Activated CD4-positive, alpha-beta T cell treated with anti-CD3 and anti-CD28 coated beads, Interleukin-2, amount 10 ng/mL, durations not matched to agents 7 days and 5 days (primary cell): ENCODE results near the gene RPL37. TPM values are rescaled to one million over a fixed set of nuclear protein-coding genes. Genes with fewer than 3 reads are reported as not detected.
"Not testable (repeated sequence)": the region's sequence is repeated elsewhere in the genome, so short reads cannot be mapped to it uniquely, and the experiment has no call there.

Source experiments
- CTCF ChIA-PET: fragments of 350-600 bp; sonication (Branson Sonifier 250); formaldehyde crosslinking; loops from one replicate; lab custom pipeline; 2021; ENCODE audit warnings: antibody characterized with exemption; lab: Charles Lee
- POLR2A ChIA-PET: fragments of 350-600 bp; sonication (Branson Sonifier 250); formaldehyde crosslinking; loops from one replicate; lab custom pipeline; 2021; ENCODE audit warnings: antibody characterized with exemption; lab: Charles Lee
- DNase-seq: peaks from one replicate; pipeline ENCODE4 v3.0.0-alpha.2; 2020
- H3K27ac Mint-ChIP-seq: one replicate; pipeline ENCODE4 v1.8.0; 2021; ENCODE audit warnings: mild to moderate bottlenecking, moderate library complexity, mixed read lengths
- H3K27me3 Mint-ChIP-seq: one replicate; pipeline ENCODE4 v1.8.0; 2021; ENCODE audit warnings: mixed read lengths
- H3K36me3 Mint-ChIP-seq: one replicate; pipeline ENCODE4 v1.8.0; 2021; ENCODE audit warnings: low read depth, mixed read lengths
- H3K4me1 Mint-ChIP-seq: one replicate; pipeline ENCODE4 v1.8.0; 2021; ENCODE audit warnings: mixed read lengths
- H3K4me3 Mint-ChIP-seq: one replicate; pipeline ENCODE4 v1.8.0; 2021; ENCODE audit warnings: mild to moderate bottlenecking, moderate library complexity, mixed read lengths
- H3K9me3 Mint-ChIP-seq: one replicate; pipeline ENCODE4 v1.8.0; 2021; ENCODE audit warnings: mixed read lengths
- total RNA-seq, 2 experiments: library from RNA; stranded (reverse); gene quantifications; one replicate each; pipeline ENCODE4 v1.2.3, GENCODE V29; 2021

The RPL37 gene
- total RNA-seq, 2 experiments from 2014 or later: 1,565 to 1,761 TPM

- H3K36me3 Mint-ChIP-seq: peaks cover 21% of the 10 kb centered on the region
- ChIA-PET POLR2A (no interaction called here), CTCF (interaction anchor here (0.7 to 1.6 kb wide), 4 partner anchors 16 to 33 kb away, joined by 3 to 5 read pairs (median 4); no protein-coding TSS in a partner anchor)
- H3K27me3 Mint-ChIP-seq: peaks cover 8% of the 10 kb centered on the region
- no peaks in the 10 kb centered on the region for H3K9me3 Mint-ChIP-seq
- DNase-seq: no peak
- H3K4me1 Mint-ChIP-seq: peaks cover 30% of the 10 kb centered on the region
- H3K27ac Mint-ChIP-seq: no peak overlapping the region
- peak overlapping the region; percentile 83 for H3K4me3 Mint-ChIP-seq
Measured at GRCh38 chr5:40799258-40799657, 35.8 kb downstream of the RPL37 start.

- no peak for DNase-seq
- peaks cover 24% of the 10 kb centered on the region for H3K36me3 Mint-ChIP-seq
- peak overlapping the region; percentile 83 for H3K4me3 Mint-ChIP-seq
- peaks cover 34% of the 10 kb centered on the region for H3K4me1 Mint-ChIP-seq
- H3K27me3 Mint-ChIP-seq: peaks cover 8% of the 10 kb centered on the region
- ChIA-PET POLR2A (no interaction called here), CTCF (interaction anchor here (0.7 to 1.6 kb wide), 5 partner anchors 17 to 35 kb away, joined by 3 to 5 read pairs (median 4); no protein-coding TSS in a partner anchor)
- peak overlapping the region; percentile 83 for H3K27ac Mint-ChIP-seq
- H3K9me3 Mint-ChIP-seq: no peaks in the 10 kb centered on the region
Measured at GRCh38 chr5:40798801-40799210, 36.2 kb downstream of the RPL37 start.

GRCh38 chr5:40798012-40798800, 36.8 kb downstream of the RPL37 start, which contains the start of gene PRKAA1:
TSS of gene PRKAA1 (minus strand) at chr5:40798374. CDS start at chr5:40798189, 185 bp downstream.
- H3K27me3 Mint-ChIP-seq: peaks cover 8% of the 10 kb centered on the region
- POLR2A ChIA-PET: no interaction called here
- peak within 1 kb of the TSS; percentile 89 for H3K4me3 Mint-ChIP-seq
- H3K4me1 Mint-ChIP-seq: peaks cover 38% of the 10 kb centered on the region
- H3K27ac Mint-ChIP-seq: peak within 1 kb of the TSS; percentile 92
- peak; percentile 88 for DNase-seq
- H3K36me3 Mint-ChIP-seq: peaks cover 27% of the 10 kb centered on the region
- CTCF ChIA-PET: interaction anchor here (0.6 to 1.6 kb wide), 8 partner anchors 8 to 36 kb away, joined by 3 to 5 read pairs (median 4); no protein-coding TSS in a partner anchor
- H3K9me3 Mint-ChIP-seq: no peaks in the 10 kb centered on the region

DNA sequence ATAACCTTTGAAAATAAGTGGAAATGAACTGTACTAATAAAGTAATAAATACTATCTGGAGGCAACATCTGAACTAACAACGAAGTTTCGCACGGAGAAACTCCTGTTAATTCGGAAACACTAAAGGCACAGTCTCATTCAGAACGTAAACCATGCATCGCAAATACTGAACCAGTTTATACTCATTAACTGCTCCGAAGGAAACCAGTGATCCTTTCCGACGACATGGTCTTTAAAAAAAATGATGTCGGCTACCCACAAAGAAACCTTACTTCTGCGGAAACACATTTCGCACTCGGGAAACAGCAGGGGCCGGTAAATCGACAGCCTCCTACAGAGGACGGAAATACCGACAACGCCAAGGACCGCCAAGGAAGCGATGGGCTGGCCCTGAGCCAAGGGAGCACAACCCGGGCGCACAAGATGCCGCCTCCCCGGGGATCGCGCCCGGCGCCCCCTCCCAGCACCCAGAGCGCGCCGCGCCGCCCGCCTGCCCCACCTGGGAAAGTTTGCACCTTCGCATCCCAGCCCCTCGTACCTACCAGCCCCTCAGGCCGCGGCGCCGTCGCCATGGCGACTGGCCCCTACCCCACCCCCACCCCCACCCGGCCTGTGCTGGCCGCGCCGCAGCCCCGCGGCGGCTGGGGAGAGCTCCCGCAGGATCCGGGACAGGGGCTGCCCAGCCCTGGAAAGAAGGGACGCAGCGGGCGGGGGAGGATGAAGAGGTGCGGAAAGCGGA, 37.6 kb downstream of the RPL37 start:
- Mint-ChIP-seq H3K4me3 (peak overlapping the region; percentile 89), H3K27ac (peak overlapping the region; percentile 92), H3K4me1 (peaks cover 38% of the 10 kb centered on the region), H3K36me3 (peaks cover 27% of the 10 kb centered on the region), H3K27me3 (peaks cover 8% of the 10 kb centered on the region), H3K9me3 (no peaks in the 10 kb centered on the region)
- DNase-seq: peak; percentile 78
- ChIA-PET POLR2A (no interaction called here), CTCF (interaction anchor here (0.6 to 1.6 kb wide), 5 partner anchors 9 to 37 kb away, joined by 3 to 5 read pairs (median 4); no protein-coding TSS in a partner anchor)

DNA sequence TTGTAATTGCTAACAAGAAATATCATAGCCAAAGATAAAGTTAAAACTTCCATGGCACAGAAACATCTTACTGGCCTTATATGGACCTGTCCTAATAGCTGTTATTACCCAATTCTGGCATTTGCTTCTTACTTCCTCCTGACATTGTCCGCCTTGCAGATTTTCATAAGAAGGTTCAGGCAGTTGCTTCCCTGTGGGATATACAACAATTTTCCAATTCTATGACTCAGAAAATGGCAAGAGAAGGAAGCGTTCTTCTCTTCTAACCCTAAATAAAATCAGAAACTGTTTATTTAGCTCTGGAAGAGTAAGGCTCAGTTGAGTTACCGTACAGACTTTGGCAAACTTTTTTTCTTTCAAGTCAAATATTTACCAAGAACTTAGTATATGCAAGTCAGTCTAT, 38.5 kb downstream of the RPL37 start:
- H3K27ac Mint-ChIP-seq: no peak overlapping the region
- peaks cover 27% of the 10 kb centered on the region for H3K36me3 Mint-ChIP-seq
- CTCF ChIA-PET: interaction anchor here (0.7 to 0.8 kb wide), 2 partner anchors 45 to 1544 kb away, joined by 3 read pairs; partner anchors contain the start of gene CARD6
- H3K27me3 Mint-ChIP-seq: peaks cover 6% of the 10 kb centered on the region
- POLR2A ChIA-PET: no interaction called here
- DNase-seq: no peak
- peak overlapping the region; percentile 89 for H3K4me3 Mint-ChIP-seq
- H3K9me3 Mint-ChIP-seq: no peaks in the 10 kb centered on the region
- peaks cover 38% of the 10 kb centered on the region for H3K4me1 Mint-ChIP-seq

GRCh38 chr5:40794877-40795276, 40.1 kb downstream of the RPL37 start:
- POLR2A ChIA-PET, CTCF ChIA-PET, H3K4me3 Mint-ChIP-seq, DNase-seq, H3K27ac Mint-ChIP-seq, H3K9me3 Mint-ChIP-seq, H3K27me3 Mint-ChIP-seq: not testable (repeated sequence)
- Mint-ChIP-seq H3K36me3 (peaks cover 30% of the 10 kb centered on the region), H3K4me1 (peaks cover 41% of the 10 kb centered on the region)

DNA sequence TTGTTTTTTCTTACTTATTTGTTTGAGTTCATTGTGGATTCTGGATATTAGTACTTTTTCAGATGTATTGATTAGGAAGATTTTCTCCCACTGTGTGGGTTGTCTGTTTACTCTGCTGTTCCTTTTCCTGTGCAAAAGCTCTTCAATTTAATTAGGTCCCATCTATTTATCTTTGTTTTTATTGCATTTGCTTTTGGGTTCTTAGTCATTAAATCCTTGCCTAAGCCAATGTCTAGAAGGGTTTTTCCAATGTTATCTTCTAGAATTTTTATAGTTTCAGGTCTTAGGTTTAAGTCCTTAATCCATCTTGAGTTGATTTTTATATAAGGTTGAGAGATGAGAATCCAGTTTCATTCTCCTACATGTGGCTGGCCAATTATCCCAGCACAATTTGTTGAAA, 40.7 kb downstream of the RPL37 start:
- H3K9me3 Mint-ChIP-seq, H3K27me3 Mint-ChIP-seq, H3K4me3 Mint-ChIP-seq, CTCF ChIA-PET, POLR2A ChIA-PET, H3K27ac Mint-ChIP-seq, DNase-seq: not testable (repeated sequence)
- Mint-ChIP-seq H3K4me1 (peaks cover 42% of the 10 kb centered on the region), H3K36me3 (peaks cover 32% of the 10 kb centered on the region)

DNA sequence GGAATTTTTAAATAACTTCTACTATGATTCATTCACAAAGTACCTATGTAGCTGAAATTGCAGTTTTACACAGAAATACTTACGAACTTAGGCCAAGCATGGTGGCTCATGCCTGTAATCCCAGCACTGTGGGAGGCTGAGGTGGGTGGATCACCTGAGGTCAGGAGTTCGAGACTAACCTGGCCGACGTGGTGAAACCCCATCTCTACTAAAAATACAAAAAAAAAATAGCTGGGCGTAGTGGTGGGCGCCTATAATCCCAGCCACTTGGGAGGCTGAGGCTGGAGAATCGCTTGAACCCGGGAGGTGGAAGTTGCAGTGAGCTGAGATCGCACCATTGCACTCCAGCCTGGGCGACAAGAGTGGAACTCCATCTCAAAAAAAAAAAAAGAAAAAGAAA, 42.3 kb downstream of the RPL37 start:
- peaks cover 49% of the 10 kb centered on the region for H3K36me3 Mint-ChIP-seq

GRCh38 chr5:40791715-40792139, 43.3 kb downstream of the RPL37 start:
- peaks cover 52% of the 10 kb centered on the region for H3K36me3 Mint-ChIP-seq
- H3K27me3 Mint-ChIP-seq: no peaks in the 10 kb centered on the region
- ChIA-PET CTCF (no interaction called here), POLR2A (no interaction called here)
- H3K9me3 Mint-ChIP-seq: peaks cover 9% of the 10 kb centered on the region
- no peak overlapping the region for H3K4me3 Mint-ChIP-seq
- peaks cover 34% of the 10 kb centered on the region for H3K4me1 Mint-ChIP-seq
- DNase-seq: no peak
- H3K27ac Mint-ChIP-seq: no peak overlapping the region

More for the DNA sequence above, 42.3 kb downstream of the RPL37 start:
- DNase-seq, H3K27me3 Mint-ChIP-seq, H3K9me3 Mint-ChIP-seq, CTCF ChIA-PET, POLR2A ChIA-PET, H3K27ac Mint-ChIP-seq, H3K4me3 Mint-ChIP-seq: not testable (repeated sequence)
- H3K4me1 Mint-ChIP-seq: peaks cover 38% of the 10 kb centered on the region

DNA sequence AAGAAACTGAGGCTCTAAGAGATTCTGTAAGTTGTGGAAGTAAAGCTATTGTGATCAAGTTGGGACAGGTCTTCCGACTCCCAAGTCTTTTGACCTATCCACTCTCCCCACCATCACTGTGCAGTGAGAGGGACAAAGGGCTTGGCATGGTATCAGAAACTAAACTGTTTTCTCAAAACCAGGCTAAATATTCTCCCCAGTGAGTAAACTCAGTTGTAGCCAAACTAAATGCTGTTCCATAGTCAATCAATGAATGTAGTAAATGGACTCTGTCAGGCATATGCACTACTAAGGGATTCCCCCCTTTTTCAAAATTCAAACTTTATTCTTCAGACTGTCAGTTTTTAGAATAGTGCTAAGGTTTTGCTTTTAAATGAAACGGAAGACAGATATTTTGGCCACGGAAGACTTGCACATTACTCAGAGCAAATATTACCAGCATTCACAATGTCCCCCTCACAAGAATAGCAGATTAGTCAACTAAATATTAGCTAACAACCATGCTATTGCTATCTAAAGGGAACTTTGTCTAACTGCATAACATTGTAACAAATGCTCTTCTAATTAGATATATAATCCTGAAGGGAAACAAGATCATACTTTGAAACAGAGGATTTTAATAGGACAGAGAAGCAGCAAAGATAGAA, 44.0 kb downstream of the RPL37 start:
- Mint-ChIP-seq H3K9me3 (peaks cover 9% of the 10 kb centered on the region), H3K36me3 (peaks cover 54% of the 10 kb centered on the region), H3K4me3 (no peak overlapping the region), H3K27ac (no peak overlapping the region), H3K27me3 (no peaks in the 10 kb centered on the region), H3K4me1 (peaks cover 27% of the 10 kb centered on the region)
- POLR2A ChIA-PET: no interaction called here
- no peak for DNase-seq
- CTCF ChIA-PET: interaction anchor here (0.6 to 1.2 kb wide), 3 partner anchors 14 to 58 kb away, joined by 3 read pairs; no protein-coding TSS in a partner anchor

- H3K4me3 Mint-ChIP-seq, H3K27me3 Mint-ChIP-seq, H3K9me3 Mint-ChIP-seq, POLR2A ChIA-PET, DNase-seq, H3K27ac Mint-ChIP-seq: not testable (repeated sequence)
- Mint-ChIP-seq H3K4me1 (peaks cover 20% of the 10 kb centered on the region), H3K36me3 (peaks cover 37% of the 10 kb centered on the region)
- CTCF ChIA-PET: interaction anchor here (0.5 to 1.2 kb wide), 2 partner anchors 15 to 1057 kb away, joined by 4 to 5 read pairs; no protein-coding TSS in a partner anchor
Measured at GRCh38 chr5:40788941-40789340, 46.1 kb downstream of the RPL37 start.

DNA sequence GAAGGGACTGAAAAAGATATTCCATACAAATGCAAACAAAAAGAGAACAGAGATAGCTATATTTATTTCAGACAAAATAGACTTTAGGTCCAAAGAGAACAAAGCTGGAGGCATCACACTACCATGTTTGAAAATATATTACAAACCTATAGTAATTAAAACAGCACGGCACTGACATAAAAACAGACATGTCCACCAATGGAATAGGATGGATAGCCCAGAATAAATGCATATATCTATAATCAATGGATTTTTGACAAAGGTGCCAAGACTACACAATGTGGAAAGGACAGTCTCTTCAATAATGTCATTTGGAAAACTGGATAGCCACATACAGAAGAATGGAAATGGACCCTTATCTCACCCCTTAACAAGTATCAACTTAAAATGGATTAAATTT, 47.0 kb downstream of the RPL37 start:
- Mint-ChIP-seq H3K27me3 (no peaks in the 10 kb centered on the region), H3K4me3 (no peak overlapping the region), H3K27ac (no peak overlapping the region), H3K36me3 (peaks cover 34% of the 10 kb centered on the region), H3K9me3 (peaks cover 9% of the 10 kb centered on the region), H3K4me1 (peaks cover 15% of the 10 kb centered on the region)
- CTCF ChIA-PET: interaction anchor here (1.2 to 1.5 kb wide), 2 partner anchors 10 to 14 kb away, joined by 4 to 5 read pairs; no protein-coding TSS in a partner anchor
- DNase-seq: no peak
- POLR2A ChIA-PET: no interaction called here
